Activated CD4-positive, alpha-beta T cell treated with anti-CD3 and anti-CD28 coated beads for 1 hour (primary cell): Measurements from ENCODE around the gene ACMSD.
"Not testable (repeated sequence)": the region's sequence is repeated elsewhere in the genome, so short reads cannot be mapped to it uniquely, and the experiment has no call there.

Experiments
- DNase-seq: peaks from one replicate; pipeline ENCODE4 v3.0.0-alpha.2; 2020

The ACMSD gene

GRCh38 chr2:134855709-134856108, 17.3 kb downstream of the ACMSD start:
- no peak for DNase-seq

GRCh38 chr2:134858245-134858644, 19.8 kb downstream of the ACMSD start:
- DNase-seq, result no peak

- no peak for DNase-seq
These were observed 22.8 kb downstream of the ACMSD start for GRCh38 chr2:134861173-134861572.

- no peak for DNase-seq
These were observed 23.7 kb downstream of the ACMSD start for GRCh38 chr2:134862069-134862468.

GRCh38 chr2:134862674-134863073, 24.3 kb downstream of the ACMSD start:
- DNase-seq, result no peak

- no peak for DNase-seq
These were observed 25.0 kb downstream of the ACMSD start for GRCh38 chr2:134863446-134863845.

GRCh38 chr2:134865067-134865787, 26.8 kb downstream of the ACMSD start:
- DNase-seq, result no peak

- no peak for DNase-seq
These were observed 28.2 kb downstream of the ACMSD start for GRCh38 chr2:134866498-134867099.

- DNase-seq, result no peak
These were observed 31.7 kb downstream of the ACMSD start for GRCh38 chr2:134869946-134870736.

- DNase-seq, result no peak
These were observed 34.7 kb downstream of the ACMSD start for GRCh38 chr2:134873152-134873551.

GRCh38 chr2:134875309-134875708, 36.9 kb downstream of the ACMSD start:
- DNase-seq, result no peak

GRCh38 chr2:134882773-134883172, 44.4 kb downstream of the ACMSD start:
- DNase-seq, result no peak

GRCh38 chr2:134883552-134884293, 45.3 kb downstream of the ACMSD start:
- no peak for DNase-seq

GRCh38 chr2:134884435-134884834, 46.0 kb downstream of the ACMSD start:
- no peak for DNase-seq

- no peak for DNase-seq
These were observed 54.0 kb downstream of the ACMSD start for GRCh38 chr2:134892282-134893035.

- DNase-seq, result no peak
These were observed 59.5 kb downstream of the ACMSD start for GRCh38 chr2:134897932-134898331.

GRCh38 chr2:134899204-134899603, 60.8 kb downstream of the ACMSD start:
- no peak for DNase-seq

- no peak for DNase-seq
These were observed 61.7 kb downstream of the ACMSD start for GRCh38 chr2:134900151-134900550.

GRCh38 chr2:134903701-134904100, 65.3 kb downstream of the ACMSD start:
- not testable (repeated sequence) for DNase-seq

- DNase-seq, result no peak
These were observed 66.8 kb downstream of the ACMSD start for GRCh38 chr2:134905168-134905567.

- no peak for DNase-seq
These were observed 68.3 kb downstream of the ACMSD start for GRCh38 chr2:134906726-134907125.

- not testable (repeated sequence) for DNase-seq
These were observed 69.2 kb downstream of the ACMSD start for GRCh38 chr2:134907441-134908116.
